ENCODE measurements around the gene ITGB2.
"Not testable (repeated sequence)": the region's sequence is repeated elsewhere in the genome, so short reads cannot be mapped to it uniquely, and the experiment has no call there.

The ITGB2 gene

DNA sequence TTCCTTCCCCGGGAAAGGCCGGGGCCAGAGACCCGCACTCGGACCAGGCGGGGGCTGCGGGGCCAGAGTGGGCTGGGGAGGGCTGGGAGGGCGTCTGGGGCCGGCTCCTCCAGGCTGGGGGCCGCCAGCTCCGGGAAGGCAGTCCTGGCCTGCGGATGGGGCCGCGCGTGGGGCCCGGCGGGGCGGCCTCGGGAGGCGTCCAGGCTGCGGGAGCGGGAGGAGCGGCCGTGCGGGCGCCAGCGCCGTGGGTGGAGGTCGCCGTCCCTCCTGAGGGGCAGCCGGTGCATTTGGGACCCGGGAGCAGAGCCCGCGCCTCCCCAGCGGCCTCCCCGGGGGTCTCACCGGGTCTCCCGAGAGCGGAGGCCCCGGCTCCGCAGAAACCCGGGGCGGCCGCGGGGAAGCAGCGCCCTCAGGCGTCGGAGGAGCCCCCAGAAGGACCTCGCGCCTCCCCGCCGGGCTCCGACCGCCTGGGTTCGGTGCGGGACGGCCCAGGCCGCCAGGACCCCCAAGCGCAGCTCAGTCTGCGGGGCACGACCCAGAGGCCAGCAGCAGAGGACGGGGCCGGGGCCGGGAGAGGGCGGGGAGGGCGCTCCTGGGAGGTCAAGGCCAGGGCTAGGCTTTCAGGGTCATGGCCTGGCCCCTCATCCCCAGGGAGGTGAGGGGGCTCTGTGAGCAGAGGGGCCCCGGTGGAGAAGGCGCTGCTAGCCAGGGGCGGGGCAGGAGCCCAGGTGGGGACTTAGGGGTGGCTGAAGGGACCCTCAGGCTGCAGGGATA, 11.9 kb upstream of the ITGB2 start:
- H3K9ac ChIP-seq (ENCODE audit: low read length in 5 of 5), result peak overlapping the region in 1 of 5 donors; percentile 32
- peaks cover 7 to 50% (median 25%) of the 10 kb centered on the region in 5 donors for H3K27me3 ChIP-seq (ENCODE audit: control insufficient read depth in 5 of 5, insufficient read depth in 4 of 5, low read length in 5 of 5)
- peaks cover 0 to 6% (median 5%) of the 10 kb centered on the region in 5 donors for H3K9me3 ChIP-seq (ENCODE audit: control insufficient read depth in 5 of 5, low read length in 5 of 5)
- no peak overlapping the region for H3K27ac ChIP-seq (ENCODE audit: low read depth, low read length)
- H3K4me3 ChIP-seq (ENCODE audit: low read depth in 1 of 5, low read length in 5 of 5), result peak overlapping the region in 3 of 5 donors; percentile 24 to 57 (median 38)
- no peaks in the 10 kb centered on the region for H3K36me3 ChIP-seq (ENCODE audit: control insufficient read depth in 5 of 5, insufficient read depth in 5 of 5, low read length in 5 of 5)
- peaks cover 1 to 38% (median 29%) of the 10 kb centered on the region in 5 donors for H3K4me1 ChIP-seq (ENCODE audit: control insufficient read depth in 5 of 5, insufficient read depth in 5 of 5, low read length in 5 of 5)

- Histone ChIP-seq H3K9me3 (ENCODE audit: control insufficient read depth in 5 of 5, low read length in 5 of 5) (peaks cover 0 to 6% (median 5%) of the 10 kb centered on the region in 5 donors), H3K4me1 (ENCODE audit: control insufficient read depth in 5 of 5, insufficient read depth in 5 of 5, low read length in 5 of 5) (peaks cover 1 to 45% (median 35%) of the 10 kb centered on the region in 5 donors), H3K36me3 (ENCODE audit: control insufficient read depth in 5 of 5, insufficient read depth in 5 of 5, low read length in 5 of 5) (no peaks in the 10 kb centered on the region), H3K9ac (ENCODE audit: low read length in 5 of 5) (peak overlapping the region in 2 of 5 donors; percentile 14 to 28), H3K27ac (ENCODE audit: low read depth, low read length) (no peak overlapping the region), H3K27me3 (ENCODE audit: control insufficient read depth in 5 of 5, insufficient read depth in 4 of 5, low read length in 5 of 5) (peaks cover 10 to 57% (median 28%) of the 10 kb centered on the region in 5 donors), H3K4me3 (ENCODE audit: low read depth in 1 of 5, low read length in 5 of 5) (peak overlapping the region in 3 of 5 donors; percentile 38 to 57 (median 48))
Measured at GRCh38 chr21:44931501-44932407, 11.1 kb upstream of the ITGB2 start.

GRCh38 chr21:44931137-44931500, 10.4 kb upstream of the ITGB2 start:
- Histone ChIP-seq H3K9ac (ENCODE audit: low read length in 5 of 5) (peak overlapping the region in 1 of 5 donors; percentile 28), H3K4me3 (ENCODE audit: low read depth in 1 of 5, low read length in 5 of 5) (peak overlapping the region in 3 of 5 donors; percentile 38 to 57 (median 48)), H3K36me3 (ENCODE audit: control insufficient read depth in 5 of 5, insufficient read depth in 5 of 5, low read length in 5 of 5) (no peaks in the 10 kb centered on the region), H3K4me1 (ENCODE audit: control insufficient read depth in 5 of 5, insufficient read depth in 5 of 5, low read length in 5 of 5) (peaks cover 1 to 52% (median 36%) of the 10 kb centered on the region in 5 donors), H3K27me3 (ENCODE audit: control insufficient read depth in 5 of 5, insufficient read depth in 4 of 5, low read length in 5 of 5) (peaks cover 11 to 63% (median 34%) of the 10 kb centered on the region in 5 donors), H3K9me3 (ENCODE audit: control insufficient read depth in 5 of 5, low read length in 5 of 5) (peaks cover 0 to 6% (median 5%) of the 10 kb centered on the region in 5 donors), H3K27ac (ENCODE audit: low read depth, low read length) (no peak overlapping the region)

DNA sequence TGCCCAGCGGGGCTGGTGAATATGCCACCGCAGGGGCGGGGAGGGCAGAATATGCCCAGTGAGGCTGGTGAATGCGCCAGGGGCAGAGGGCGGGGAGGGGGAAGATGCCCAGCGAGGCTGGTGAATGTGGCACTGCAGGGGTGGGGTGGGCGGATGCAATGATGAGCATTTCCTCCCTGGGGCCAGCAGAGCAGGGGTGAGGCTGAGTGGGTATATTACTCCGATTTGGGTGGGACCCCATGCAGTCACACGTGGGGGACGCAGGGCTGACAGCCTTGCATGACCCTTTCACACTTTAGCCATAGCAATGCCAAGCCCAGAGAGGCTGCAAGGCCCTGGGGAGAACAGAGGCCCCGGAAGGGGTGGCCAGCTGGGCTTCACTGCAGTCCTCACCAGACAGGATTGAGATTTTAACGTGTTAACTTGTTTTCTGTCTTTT, 9.9 kb upstream of the ITGB2 start:
- Histone ChIP-seq H3K27me3 (ENCODE audit: control insufficient read depth in 5 of 5, insufficient read depth in 4 of 5, low read length in 5 of 5) (peaks cover 11 to 63% (median 35%) of the 10 kb centered on the region in 5 donors), H3K27ac (ENCODE audit: low read depth, low read length) (no peak overlapping the region), H3K4me1 (ENCODE audit: control insufficient read depth in 5 of 5, insufficient read depth in 5 of 5, low read length in 5 of 5) (peaks cover 1 to 53% (median 37%) of the 10 kb centered on the region in 5 donors), H3K4me3 (ENCODE audit: low read depth in 1 of 5, low read length in 5 of 5) (no peak overlapping the region), H3K36me3 (ENCODE audit: control insufficient read depth in 5 of 5, insufficient read depth in 5 of 5, low read length in 5 of 5) (no peaks in the 10 kb centered on the region), H3K9ac (ENCODE audit: low read length in 5 of 5) (no peak overlapping the region), H3K9me3 (ENCODE audit: control insufficient read depth in 5 of 5, low read length in 5 of 5) (peaks cover 0 to 6% (median 5%) of the 10 kb centered on the region in 5 donors)

- no peaks in the 10 kb centered on the region for H3K36me3 ChIP-seq (ENCODE audit: control insufficient read depth in 5 of 5, insufficient read depth in 5 of 5, low read length in 5 of 5)
- peaks cover 1 to 57% (median 37%) of the 10 kb centered on the region in 5 donors for H3K4me1 ChIP-seq (ENCODE audit: control insufficient read depth in 5 of 5, insufficient read depth in 5 of 5, low read length in 5 of 5)
- no peak overlapping the region for H3K27ac ChIP-seq (ENCODE audit: low read depth, low read length)
- peaks cover 0 to 6% (median 5%) of the 10 kb centered on the region in 5 donors for H3K9me3 ChIP-seq (ENCODE audit: control insufficient read depth in 5 of 5, low read length in 5 of 5)
- H3K4me3 ChIP-seq (ENCODE audit: low read depth in 1 of 5, low read length in 5 of 5), result no peak overlapping the region
- H3K9ac ChIP-seq (ENCODE audit: low read length in 5 of 5), result no peak overlapping the region
- H3K27me3 ChIP-seq (ENCODE audit: control insufficient read depth in 5 of 5, insufficient read depth in 4 of 5, low read length in 5 of 5), result peaks cover 11 to 63% (median 35%) of the 10 kb centered on the region in 5 donors
Measured at GRCh38 chr21:44929799-44930542, 9.3 kb upstream of the ITGB2 start.

DNA sequence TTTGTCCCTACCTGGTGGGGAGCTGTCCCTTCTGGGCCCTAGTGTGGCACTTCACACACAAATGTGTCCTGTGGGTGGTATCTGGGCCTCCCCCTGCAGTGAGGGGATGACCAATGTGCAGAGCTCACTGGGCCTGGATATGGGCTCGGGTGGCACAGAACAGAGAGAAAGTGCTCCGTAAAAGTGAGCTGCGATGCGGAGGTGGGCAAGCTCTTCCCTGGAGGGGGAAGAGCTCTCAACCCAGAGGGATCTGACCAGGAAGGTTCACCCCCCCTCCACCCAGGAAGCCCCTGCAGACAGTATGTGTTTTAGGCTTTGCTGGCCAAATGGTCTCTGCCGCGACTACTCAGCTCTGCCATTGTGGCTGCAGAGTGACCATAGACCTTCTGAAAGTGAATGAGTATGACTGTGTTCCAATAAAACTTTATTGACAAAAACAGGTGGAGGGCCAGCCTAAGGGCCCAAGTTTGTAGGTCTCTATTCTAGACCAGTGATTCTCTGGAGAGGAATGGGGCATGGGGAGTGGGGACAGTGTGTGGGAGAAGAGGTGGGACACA, 8.6 kb upstream of the ITGB2 start:
- peaks cover 0 to 6% (median 5%) of the 10 kb centered on the region in 5 donors for H3K9me3 ChIP-seq (ENCODE audit: control insufficient read depth in 5 of 5, low read length in 5 of 5)
- peaks cover 1 to 63% (median 42%) of the 10 kb centered on the region in 5 donors for H3K4me1 ChIP-seq (ENCODE audit: control insufficient read depth in 5 of 5, insufficient read depth in 5 of 5, low read length in 5 of 5)
- H3K4me3 ChIP-seq (ENCODE audit: low read depth in 1 of 5, low read length in 5 of 5), result no peak overlapping the region
- no peaks in the 10 kb centered on the region for H3K36me3 ChIP-seq (ENCODE audit: control insufficient read depth in 5 of 5, insufficient read depth in 5 of 5, low read length in 5 of 5)
- H3K9ac ChIP-seq (ENCODE audit: low read length in 5 of 5), result no peak overlapping the region
- H3K27ac ChIP-seq (ENCODE audit: low read depth, low read length), result no peak overlapping the region
- H3K27me3 ChIP-seq (ENCODE audit: control insufficient read depth in 5 of 5, insufficient read depth in 4 of 5, low read length in 5 of 5), result peaks cover 11 to 60% (median 35%) of the 10 kb centered on the region in 5 donors

- Histone ChIP-seq H3K4me3 (ENCODE audit: low read depth in 1 of 5, low read length in 5 of 5) (peak overlapping the region in 1 of 5 donors; percentile 49), H3K4me1 (ENCODE audit: control insufficient read depth in 5 of 5, insufficient read depth in 5 of 5, low read length in 5 of 5) (peaks cover 1 to 63% (median 43%) of the 10 kb centered on the region in 5 donors)
- not testable (repeated sequence) for H3K27ac ChIP-seq (ENCODE audit: low read depth, low read length)
Measured at GRCh38 chr21:44928500-44929241, 8.0 kb upstream of the ITGB2 start.

DNA sequence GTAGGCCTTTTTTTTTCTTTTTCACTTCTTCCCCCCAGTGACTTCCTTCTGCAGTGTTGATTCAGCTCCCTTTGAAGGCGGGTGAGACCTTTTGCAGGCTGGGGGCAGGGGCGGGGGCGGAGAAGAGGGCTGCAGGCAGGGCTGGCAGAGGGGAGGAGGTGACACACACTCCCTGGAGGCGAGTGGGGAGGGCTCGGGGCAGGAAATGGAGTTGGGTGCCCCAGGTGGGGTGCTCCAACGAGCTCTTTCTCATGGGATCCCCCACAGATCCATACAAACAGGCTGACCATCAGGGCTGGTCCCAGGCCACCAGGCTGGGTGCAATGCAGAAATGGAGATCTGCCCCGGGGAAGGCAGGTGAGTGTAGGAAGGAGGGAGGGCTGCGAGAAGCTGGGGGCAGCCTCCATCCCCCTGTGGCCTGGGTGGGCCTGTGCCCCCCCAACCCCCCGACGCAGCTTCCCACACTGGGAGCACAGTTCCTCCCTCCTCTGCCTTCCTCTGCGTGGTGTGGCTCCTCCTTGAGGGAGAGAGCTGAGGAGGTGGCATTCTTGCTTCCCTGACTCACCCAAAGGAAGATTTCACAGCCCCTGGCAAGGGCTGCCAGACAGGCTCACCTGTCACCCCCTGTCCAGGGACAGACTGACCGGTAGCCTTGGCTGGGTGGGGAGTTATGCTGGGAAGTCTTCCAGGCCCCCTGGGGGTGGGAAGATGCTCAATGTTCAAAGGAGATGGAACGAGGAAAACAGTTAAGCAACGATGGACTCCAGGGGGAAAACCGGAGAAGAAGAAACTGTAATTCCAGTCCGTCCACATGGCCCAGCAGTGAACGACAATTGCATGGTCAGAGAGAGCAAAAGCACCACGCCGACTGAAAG, 7.1 kb upstream of the ITGB2 start:
- Histone ChIP-seq H3K36me3 (ENCODE audit: control insufficient read depth in 5 of 5, insufficient read depth in 5 of 5, low read length in 5 of 5) (no peaks in the 10 kb centered on the region), H3K4me3 (ENCODE audit: low read depth in 1 of 5, low read length in 5 of 5) (peak overlapping the region in 1 of 5 donors; percentile 49), H3K27me3 (ENCODE audit: control insufficient read depth in 5 of 5, insufficient read depth in 4 of 5, low read length in 5 of 5) (peaks cover 6 to 45% (median 24%) of the 10 kb centered on the region in 5 donors), H3K9me3 (ENCODE audit: control insufficient read depth in 5 of 5, low read length in 5 of 5) (peaks cover 0 to 6% (median 5%) of the 10 kb centered on the region in 5 donors), H3K9ac (ENCODE audit: low read length in 5 of 5) (no peak overlapping the region), H3K4me1 (ENCODE audit: control insufficient read depth in 5 of 5, insufficient read depth in 5 of 5, low read length in 5 of 5) (peaks cover 1 to 61% (median 39%) of the 10 kb centered on the region in 5 donors), H3K27ac (ENCODE audit: low read depth, low read length) (no peak overlapping the region)

More at GRCh38 chr21:44928500-44929241, 8.0 kb upstream of the ITGB2 start:
- not testable (repeated sequence) for H3K9me3 ChIP-seq (ENCODE audit: control insufficient read depth in 5 of 5, low read length in 5 of 5); H3K9ac ChIP-seq (ENCODE audit: low read length in 5 of 5); H3K36me3 ChIP-seq (ENCODE audit: control insufficient read depth in 5 of 5, insufficient read depth in 5 of 5, low read length in 5 of 5)
- H3K27me3 ChIP-seq (ENCODE audit: control insufficient read depth in 5 of 5, insufficient read depth in 4 of 5, low read length in 5 of 5), result peaks cover 11 to 53% (median 31%) of the 10 kb centered on the region in 5 donors
